ENCODE results near the gene ZNF207. TPM values are rescaled to one million over a fixed set of nuclear protein-coding genes. Genes with fewer than 3 reads are reported as not detected.
"Not testable (repeated sequence)": the region's sequence is repeated elsewhere in the genome, so short reads cannot be mapped to it uniquely, and the experiment has no call there.

The ZNF207 gene
- 100 to 1,000 TPM; 155 to 223 (median 221) TPM for polyA plus RNA-seq

GRCh38 chr17:32349854-32350665 is at the start of gene ZNF207:
Gene ZNF207 (plus strand): TSS chr17:32350157. CDS start chr17:32350286, 129 bp downstream.
- peaks cover 11 to 20% (median 11%) of the 10 kb centered on the region in 3 donors for H3K27me3 Mint-ChIP-seq (ENCODE audit: low read depth in 3 of 3)
- peak; percentile 95 to 96 (median 95) for DNase-seq
- H3K9me3 Mint-ChIP-seq: no peaks in the 10 kb centered on the region
- H3K27ac Mint-ChIP-seq: peak within 1 kb of the TSS; percentile 99 to 100 (median 99)
- peak within 1 kb of the TSS; percentile 98 to 100 (median 100) for H3K4me3 Mint-ChIP-seq
- H3K36me3 Mint-ChIP-seq: peaks cover 7 to 25% (median 9%) of the 10 kb centered on the region in 3 donors
- H3K4me1 Mint-ChIP-seq: peaks cover 46 to 54% of the 10 kb centered on the region in 2 donors

- Mint-ChIP-seq H3K9me3 (no peaks in the 10 kb centered on the region), H3K36me3 (no peaks in the 10 kb centered on the region), H3K27me3 (ENCODE audit: low read depth in 3 of 3) (peaks cover 0 to 5% (median 3%) of the 10 kb centered on the region in 3 donors), H3K27ac (no peak overlapping the region), H3K4me1 (no peaks in the 10 kb centered on the region), H3K4me3 (no peak overlapping the region)
- no peak for DNase-seq
Observed at GRCh38 chr17:32302037-32302436, 47.9 kb upstream of the ZNF207 start.

GRCh38 chr17:32302860-32303649 is 46.9 kb upstream of the ZNF207 start:
- no peaks in the 10 kb centered on the region for H3K9me3 Mint-ChIP-seq
- H3K4me3 Mint-ChIP-seq: no peak overlapping the region
- DNase-seq: no peak
- no peaks in the 10 kb centered on the region for H3K36me3 Mint-ChIP-seq
- no peaks in the 10 kb centered on the region for H3K4me1 Mint-ChIP-seq
- H3K27me3 Mint-ChIP-seq (ENCODE audit: low read depth in 3 of 3): peaks cover 2 to 5% (median 3%) of the 10 kb centered on the region in 3 donors
- H3K27ac Mint-ChIP-seq: peak overlapping the region in 1 of 6 donors; percentile 25

- H3K4me3 Mint-ChIP-seq: no peak overlapping the region
- no peaks in the 10 kb centered on the region for H3K4me1 Mint-ChIP-seq
- no peaks in the 10 kb centered on the region for H3K9me3 Mint-ChIP-seq
- DNase-seq: no peak
- H3K36me3 Mint-ChIP-seq: no peaks in the 10 kb centered on the region
- H3K27me3 Mint-ChIP-seq (ENCODE audit: low read depth in 3 of 3): peaks cover 2 to 5% (median 3%) of the 10 kb centered on the region in 3 donors
- H3K27ac Mint-ChIP-seq: peak overlapping the region in 1 of 6 donors; percentile 4
Observed at GRCh38 chr17:32303781-32304288, 46.1 kb upstream of the ZNF207 start.

- H3K27ac Mint-ChIP-seq: no peak overlapping the region
- no peak for DNase-seq
- no peaks in the 10 kb centered on the region for H3K4me1 Mint-ChIP-seq
- H3K36me3 Mint-ChIP-seq: no peaks in the 10 kb centered on the region
- H3K9me3 Mint-ChIP-seq: no peaks in the 10 kb centered on the region
- peaks cover 2 to 5% (median 3%) of the 10 kb centered on the region in 3 donors for H3K27me3 Mint-ChIP-seq (ENCODE audit: low read depth in 3 of 3)
- H3K4me3 Mint-ChIP-seq: no peak overlapping the region
Observed at GRCh38 chr17:32305049-32305448, 44.9 kb upstream of the ZNF207 start.

- H3K4me1 Mint-ChIP-seq: no peaks in the 10 kb centered on the region
- H3K9me3 Mint-ChIP-seq: no peaks in the 10 kb centered on the region
- peak overlapping the region in 1 of 6 donors; percentile 17 for H3K27ac Mint-ChIP-seq
- H3K27me3 Mint-ChIP-seq (ENCODE audit: low read depth in 3 of 3): peaks cover 0 to 3% (median 2%) of the 10 kb centered on the region in 3 donors
- no peaks in the 10 kb centered on the region for H3K36me3 Mint-ChIP-seq
- DNase-seq: no peak
- no peak overlapping the region for H3K4me3 Mint-ChIP-seq
Observed at GRCh38 chr17:32307658-32308057, 42.3 kb upstream of the ZNF207 start.

GRCh38 chr17:32311028-32311536 is 38.9 kb upstream of the ZNF207 start:
- H3K36me3 Mint-ChIP-seq: no peaks in the 10 kb centered on the region
- no peak overlapping the region for H3K27ac Mint-ChIP-seq
- H3K4me3 Mint-ChIP-seq: no peak overlapping the region
- H3K9me3 Mint-ChIP-seq: no peaks in the 10 kb centered on the region
- no peaks in the 10 kb centered on the region for H3K4me1 Mint-ChIP-seq
- peaks cover 1 to 3% (median 3%) of the 10 kb centered on the region in 3 donors for H3K27me3 Mint-ChIP-seq (ENCODE audit: low read depth in 3 of 3)
- no peak for DNase-seq

- Mint-ChIP-seq H3K4me1 (peaks cover 4 to 6% of the 10 kb centered on the region in 2 donors), H3K36me3 (no peaks in the 10 kb centered on the region), H3K27me3 (ENCODE audit: low read depth in 3 of 3) (peaks cover 0 to 3% (median 1%) of the 10 kb centered on the region in 3 donors), H3K27ac (no peak overlapping the region), H3K4me3 (no peak overlapping the region), H3K9me3 (no peaks in the 10 kb centered on the region)
- no peak for DNase-seq
Observed at GRCh38 chr17:32314636-32315035, 35.3 kb upstream of the ZNF207 start.

GRCh38 chr17:32315171-32315570 is 34.8 kb upstream of the ZNF207 start:
- peaks cover 4 to 8% of the 10 kb centered on the region in 2 donors for H3K4me1 Mint-ChIP-seq
- DNase-seq: no peak
- H3K27ac Mint-ChIP-seq: no peak overlapping the region
- no peaks in the 10 kb centered on the region for H3K36me3 Mint-ChIP-seq
- H3K27me3 Mint-ChIP-seq (ENCODE audit: low read depth in 3 of 3): peaks cover 0 to 3% (median 1%) of the 10 kb centered on the region in 3 donors
- no peaks in the 10 kb centered on the region for H3K9me3 Mint-ChIP-seq
- H3K4me3 Mint-ChIP-seq: no peak overlapping the region

GRCh38 chr17:32316653-32317052 is 33.3 kb upstream of the ZNF207 start:
- H3K27ac Mint-ChIP-seq; H3K4me3 Mint-ChIP-seq; H3K27me3 Mint-ChIP-seq (ENCODE audit: low read depth in 3 of 3); H3K9me3 Mint-ChIP-seq; H3K36me3 Mint-ChIP-seq; DNase-seq; H3K4me1 Mint-ChIP-seq: not testable (repeated sequence)

- H3K36me3 Mint-ChIP-seq: no peaks in the 10 kb centered on the region
- H3K4me1 Mint-ChIP-seq: peaks cover 4 to 8% of the 10 kb centered on the region in 2 donors
- no peak overlapping the region for H3K4me3 Mint-ChIP-seq
- H3K27me3 Mint-ChIP-seq (ENCODE audit: low read depth in 3 of 3): peaks cover 0 to 3% (median 1%) of the 10 kb centered on the region in 3 donors
- H3K27ac Mint-ChIP-seq: no peak overlapping the region
- H3K9me3 Mint-ChIP-seq: no peaks in the 10 kb centered on the region
- no peak for DNase-seq
Observed at GRCh38 chr17:32317353-32317752, 32.6 kb upstream of the ZNF207 start.

GRCh38 chr17:32318071-32318470 is 31.9 kb upstream of the ZNF207 start:
- Mint-ChIP-seq H3K36me3 (no peaks in the 10 kb centered on the region), H3K4me3 (peak overlapping the region in 3 of 5 donors; percentile 18 to 60 (median 30)), H3K27ac (no peak overlapping the region), H3K9me3 (no peaks in the 10 kb centered on the region), H3K4me1 (peaks cover 5 to 8% of the 10 kb centered on the region in 2 donors), H3K27me3 (ENCODE audit: low read depth in 3 of 3) (peaks cover 0 to 3% (median 1%) of the 10 kb centered on the region in 3 donors)
- DNase-seq: no peak

GRCh38 chr17:32319548-32319905 is 30.4 kb upstream of the ZNF207 start:
- Mint-ChIP-seq H3K27ac (peak overlapping the region in 1 of 6 donors; percentile 11), H3K27me3 (ENCODE audit: low read depth in 3 of 3) (peaks cover 0 to 1% (median 0%) of the 10 kb centered on the region in 3 donors), H3K4me1 (peaks cover 15 to 18% of the 10 kb centered on the region in 2 donors), H3K4me3 (peak overlapping the region; percentile 78 to 86 (median 80)), H3K36me3 (no peaks in the 10 kb centered on the region), H3K9me3 (no peaks in the 10 kb centered on the region)
- peak; percentile 68 to 74 (median 70) for DNase-seq
